Measurements from ENCODE around the gene COA8.

- TF ChIP-seq CTCF (IDR thresholded peaks at IDR 0.05 in 2 of 3, conservative IDR thresholded peaks at IDR 0.05 in 1 of 3; ENCODE audit: control insufficient read depth in 2 of 3, extremely low read depth in 1 of 3, insufficient read depth in 1 of 3, low read depth in 3 of 3, low read length in 3 of 3), result no peak
- no peak for TF ChIP-seq POLR2A (IDR thresholded peaks at IDR 0.05; ENCODE audit: low read depth, low read length)
- no peak for TF ChIP-seq CEBPB (IDR thresholded peaks at IDR 0.05; ENCODE audit: borderline replicate concordance in 1 of 2, low read depth in 2 of 2, low read length in 2 of 2)
- TF ChIP-seq NFYB (IDR thresholded peaks at IDR 0.05; ENCODE audit: insufficient read depth, low read depth, low read length), result no peak
- no peak for TF ChIP-seq GABPA (IDR thresholded peaks at IDR 0.05; ENCODE audit: low read depth)
- TF ChIP-seq POLR2AphosphoS5 (IDR thresholded peaks at IDR 0.05; ENCODE audit: low read length), result no peak
- no peak for TF ChIP-seq RAD21 (IDR thresholded peaks at IDR 0.05; ENCODE audit: insufficient read depth, low read depth, low read length)
- no peak for TF ChIP-seq TCF7 (IDR thresholded peaks at IDR 0.05; ENCODE audit: borderline replicate concordance)
- TF ChIP-seq EZH2 (IDR thresholded peaks at IDR 0.05; ENCODE audit: borderline replicate concordance, control insufficient read depth, low read depth, low read length), result no peak
- no peak for TF ChIP-seq SMC3 (IDR thresholded peaks at IDR 0.05; ENCODE audit: borderline replicate concordance, low read length)
- no peak for TF ChIP-seq NR2C2 (IDR thresholded peaks at IDR 0.05; ENCODE audit: borderline replicate concordance, control insufficient read depth, insufficient read length, low read depth)
These were observed 38.5 kb upstream of the COA8 start for GRCh38 chr14:103524002-103524935.
